HEK293 (cell line): ENCODE measurements around the gene LDLRAD4.

Source experiments
- CTCF ChIP-seq: fragments of 450-650 bp; formaldehyde crosslinking; IDR thresholded peaks from 2 replicates; pipeline ENCODE4 v1.5.1; 2016; ENCODE audit warnings: missing biosample characterization, missing genetic modification characterization
- KLF10 ChIP-seq: fragments of 450-650 bp; IDR thresholded peaks from 2 replicates; pipeline ENCODE4 v1.5.1; 2018; ENCODE audit warnings: missing biosample characterization, mild to moderate bottlenecking, missing genetic modification characterization
- PATZ1 ChIP-seq: fragments of 450-650 bp; formaldehyde crosslinking; IDR thresholded peaks from 2 replicates; pipeline ENCODE4 v1.5.1; 2016; ENCODE audit warnings: missing biosample characterization, missing genetic modification characterization
- PRDM1 ChIP-seq: fragments of 450-650 bp; formaldehyde crosslinking; IDR thresholded peaks from 2 replicates; pipeline ENCODE4; 2016; ENCODE audit warnings: missing biosample characterization, missing genetic modification characterization
- REST ChIP-seq: fragments of 450-650 bp; formaldehyde crosslinking; IDR thresholded peaks from 2 replicates; pipeline ENCODE4 v1.5.1; 2016; ENCODE audit warnings: missing biosample characterization, missing genetic modification characterization
- TRIM28 ChIP-seq: IDR thresholded peaks from 2 replicates; pipeline ENCODE4 v1.6.1; 2011; ENCODE audit warnings: low read length, control low read depth, borderline replicate concordance
- ZBTB1 ChIP-seq: fragments of 450-650 bp; formaldehyde crosslinking; IDR thresholded peaks from 2 replicates; pipeline ENCODE4 v1.5.1; 2016; ENCODE audit warnings: missing biosample characterization, missing genetic modification characterization
- ZNF169 ChIP-seq: fragments of 450-650 bp; formaldehyde crosslinking; IDR thresholded peaks from 2 replicates; pipeline ENCODE4 v1.5.1; 2016; ENCODE audit warnings: missing biosample characterization, missing genetic modification characterization
- ZNF426 ChIP-seq: fragments of 450-650 bp; formaldehyde crosslinking; IDR thresholded peaks from 2 replicates; pipeline ENCODE4 v1.5.1; 2017; ENCODE audit warnings: missing biosample characterization, missing genetic modification characterization, mild to moderate bottlenecking, inconsistent platforms, moderate library complexity
- ZNF530 ChIP-seq: fragments of 450-650 bp; formaldehyde crosslinking; IDR thresholded peaks from 2 replicates; pipeline ENCODE4 v1.5.1; 2016; ENCODE audit warnings: low read depth, missing biosample characterization, missing genetic modification characterization
- ZNF768 ChIP-seq: fragments of 450-650 bp; formaldehyde crosslinking; IDR thresholded peaks from 2 replicates; pipeline ENCODE4 v1.5.1; 2018; ENCODE audit warnings: missing biosample characterization, mild to moderate bottlenecking, missing genetic modification characterization
- ZSCAN18 ChIP-seq: fragments of 450-650 bp; formaldehyde crosslinking; IDR thresholded peaks from 2 replicates; pipeline ENCODE4 v1.5.1; 2016; ENCODE audit warnings: missing biosample characterization, missing genetic modification characterization
- TF ChIP-seq, protein P1 (sequence below): fragments of 450-650 bp; formaldehyde crosslinking; IDR thresholded peaks from 2 replicates; pipeline ENCODE4 v1.5.1; 2016; ENCODE audit warnings: missing biosample characterization, missing genetic modification characterization

DNA sequence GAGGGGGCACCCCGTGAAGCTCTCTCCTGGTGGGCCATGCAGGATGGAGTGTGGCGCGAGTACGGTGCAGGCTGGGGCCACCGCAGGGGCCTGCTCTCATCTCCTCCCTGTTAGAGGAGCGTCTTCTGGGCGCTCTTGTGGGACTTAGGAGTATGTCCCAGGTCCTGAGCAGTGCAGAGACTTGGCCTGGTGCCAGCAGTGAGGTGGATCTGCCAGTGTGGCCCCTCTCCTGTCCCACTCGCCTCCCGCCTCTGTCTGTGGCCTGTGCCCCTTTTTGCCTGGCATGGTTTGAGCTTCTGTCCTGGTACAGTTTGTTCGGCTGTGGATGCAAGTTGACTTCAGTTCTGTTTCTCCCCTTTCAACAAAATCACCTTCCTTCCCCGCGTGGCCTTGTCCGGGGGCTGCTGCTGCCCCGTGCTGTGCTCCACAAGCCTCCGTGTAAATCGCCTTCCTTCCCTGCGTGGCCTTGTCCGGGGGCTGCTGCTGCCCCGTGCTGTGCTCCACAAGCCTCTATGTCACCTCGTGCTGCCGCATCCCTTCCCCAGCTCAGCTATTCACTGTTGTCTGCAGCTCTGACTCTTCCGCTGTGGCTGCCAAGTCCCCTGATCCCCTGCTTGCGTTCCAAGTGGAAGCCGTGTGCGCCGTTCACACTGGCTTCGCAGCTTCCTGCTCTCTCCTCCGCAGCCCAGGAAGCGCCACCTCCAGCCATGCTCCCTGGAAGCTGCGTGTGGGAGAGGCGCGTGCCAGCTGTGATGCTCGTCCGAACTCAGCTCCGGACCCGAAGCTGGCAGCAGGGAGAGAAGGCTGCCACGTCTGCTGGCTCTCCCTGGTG lies 13.7 kb downstream of the LDLRAD4 start:
- TF ChIP-seq CTCF (tag by site-specific recombination) (no peak), PRDM1 (tag by site-specific recombination) (no peak), TRIM28 (no peak), ZNF169 (no peak), ZBTB1 (no peak), PATZ1 (tag by site-specific recombination) (no peak), ZNF530 (tag by site-specific recombination) (no peak), REST (no peak), ZNF426 (tag by site-specific recombination) (no peak), ZSCAN18 (tag by site-specific recombination) (no peak), KLF10 (no peak), ZNF768 (no peak)
- TF ChIP-seq, protein P1, sequence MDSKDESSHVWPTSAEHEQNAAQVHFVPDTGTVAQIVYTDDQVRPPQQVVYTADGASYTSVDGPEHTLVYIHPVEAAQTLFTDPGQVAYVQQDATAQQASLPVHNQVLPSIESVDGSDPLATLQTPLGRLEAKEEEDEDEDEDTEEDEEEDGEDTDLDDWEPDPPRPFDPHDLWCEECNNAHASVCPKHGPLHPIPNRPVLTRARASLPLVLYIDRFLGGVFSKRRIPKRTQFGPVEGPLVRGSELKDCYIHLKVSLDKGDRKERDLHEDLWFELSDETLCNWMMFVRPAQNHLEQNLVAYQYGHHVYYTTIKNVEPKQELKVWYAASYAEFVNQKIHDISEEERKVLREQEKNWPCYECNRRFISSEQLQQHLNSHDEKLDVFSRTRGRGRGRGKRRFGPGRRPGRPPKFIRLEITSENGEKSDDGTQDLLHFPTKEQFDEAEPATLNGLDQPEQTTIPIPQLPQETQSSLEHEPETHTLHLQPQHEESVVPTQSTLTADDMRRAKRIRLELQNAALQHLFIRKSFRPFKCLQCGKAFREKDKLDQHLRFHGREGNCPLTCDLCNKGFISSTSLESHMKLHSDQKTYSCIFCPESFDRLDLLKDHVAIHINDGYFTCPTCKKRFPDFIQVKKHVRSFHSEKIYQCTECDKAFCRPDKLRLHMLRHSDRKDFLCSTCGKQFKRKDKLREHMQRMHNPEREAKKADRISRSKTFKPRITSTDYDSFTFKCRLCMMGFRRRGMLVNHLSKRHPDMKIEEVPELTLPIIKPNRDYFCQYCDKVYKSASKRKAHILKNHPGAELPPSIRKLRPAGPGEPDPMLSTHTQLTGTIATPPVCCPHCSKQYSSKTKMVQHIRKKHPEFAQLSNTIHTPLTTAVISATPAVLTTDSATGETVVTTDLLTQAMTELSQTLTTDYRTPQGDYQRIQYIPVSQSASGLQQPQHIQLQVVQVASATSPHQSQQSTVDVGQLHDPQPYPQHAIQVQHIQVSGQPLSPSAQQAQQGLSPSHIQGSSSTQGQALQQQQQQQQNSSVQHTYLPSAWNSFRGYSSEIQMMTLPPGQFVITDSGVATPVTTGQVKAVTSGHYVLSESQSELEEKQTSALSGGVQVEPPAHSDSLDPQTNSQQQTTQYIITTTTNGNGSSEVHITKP (tag by site-specific recombination) = no peak
